Measurements from ENCODE around the gene OR13C9.
"Not testable (repeated sequence)": the region's sequence is repeated elsewhere in the genome, so short reads cannot be mapped to it uniquely, and the experiment has no call there.

OR13C9 gene, protein sequence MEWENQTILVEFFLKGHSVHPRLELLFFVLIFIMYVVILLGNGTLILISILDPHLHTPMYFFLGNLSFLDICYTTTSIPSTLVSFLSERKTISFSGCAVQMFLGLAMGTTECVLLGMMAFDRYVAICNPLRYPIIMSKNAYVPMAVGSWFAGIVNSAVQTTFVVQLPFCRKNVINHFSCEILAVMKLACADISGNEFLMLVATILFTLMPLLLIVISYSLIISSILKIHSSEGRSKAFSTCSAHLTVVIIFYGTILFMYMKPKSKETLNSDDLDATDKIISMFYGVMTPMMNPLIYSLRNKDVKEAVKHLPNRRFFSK

GRCh38 chr9:104618104-104618503 lies at the start of gene OR13C9:
Gene OR13C9, minus strand, starts transcription at chr9:104618204. Its CDS starts 0 bp downstream, at chr9:104618204.
- H3K4me3 Mint-ChIP-seq = no peak within 1 kb of the TSS
- H3K27me3 Mint-ChIP-seq (ENCODE audit: low read depth) = no peaks in the 10 kb centered on the region
- no peaks in the 10 kb centered on the region for H3K36me3 Mint-ChIP-seq (ENCODE audit: low read depth)
- no peaks in the 10 kb centered on the region for H3K9me3 Mint-ChIP-seq
- no peak within 1 kb of the TSS for H3K27ac Mint-ChIP-seq
- H3K4me1 Mint-ChIP-seq (ENCODE audit: low read depth) = no peaks in the 10 kb centered on the region

DNA sequence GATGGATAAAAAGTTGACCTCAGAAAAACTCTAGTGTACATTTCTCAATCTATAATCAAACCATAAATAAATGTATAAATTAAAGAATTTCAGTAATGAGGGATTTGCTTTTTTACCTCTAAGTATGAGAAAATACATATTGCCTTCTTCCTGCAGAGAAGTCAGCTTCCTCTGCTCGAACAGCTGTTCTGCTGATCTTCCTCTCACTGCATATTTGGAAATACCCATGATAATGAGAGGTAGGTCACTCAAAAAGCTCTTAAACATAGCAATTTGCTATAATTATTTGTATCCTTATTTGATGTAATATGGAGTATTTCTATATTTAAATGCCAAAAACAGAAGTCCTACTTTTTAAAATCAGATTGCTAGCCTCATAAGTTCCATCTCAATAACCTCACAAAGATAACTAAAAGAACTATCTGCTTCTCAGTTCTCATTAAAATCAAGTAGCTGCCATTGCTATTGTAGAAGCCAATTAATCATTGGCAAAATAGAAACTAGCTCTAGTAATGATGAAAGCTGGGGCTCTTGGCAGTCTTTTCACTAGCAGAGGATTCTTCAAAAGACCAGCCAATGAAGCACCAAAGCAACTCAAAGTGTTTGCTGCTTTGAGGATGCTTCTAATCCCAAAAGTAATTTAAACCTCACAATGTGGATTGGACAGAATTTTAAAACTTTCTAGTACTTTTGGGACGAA lies 40.6 kb upstream of the OR13C9 start:
- H3K9me3 Mint-ChIP-seq = no peaks in the 10 kb centered on the region
- no peak overlapping the region for H3K4me3 Mint-ChIP-seq

GRCh38 chr9:104635456-104635855 lies 17.5 kb upstream of the OR13C9 start:
- Mint-ChIP-seq H3K9me3 (no peaks in the 10 kb centered on the region), H3K4me3 (no peak overlapping the region), H3K36me3 (ENCODE audit: low read depth) (no peaks in the 10 kb centered on the region), H3K4me1 (ENCODE audit: low read depth) (no peaks in the 10 kb centered on the region), H3K27me3 (ENCODE audit: low read depth) (no peaks in the 10 kb centered on the region), H3K27ac (no peak overlapping the region)

More for the DNA sequence above, 40.6 kb upstream of the OR13C9 start:
- H3K27me3 Mint-ChIP-seq (ENCODE audit: low read depth) = no peaks in the 10 kb centered on the region
- H3K36me3 Mint-ChIP-seq (ENCODE audit: low read depth) = no peaks in the 10 kb centered on the region
- H3K27ac Mint-ChIP-seq = no peak overlapping the region
- no peaks in the 10 kb centered on the region for H3K4me1 Mint-ChIP-seq (ENCODE audit: low read depth)

DNA sequence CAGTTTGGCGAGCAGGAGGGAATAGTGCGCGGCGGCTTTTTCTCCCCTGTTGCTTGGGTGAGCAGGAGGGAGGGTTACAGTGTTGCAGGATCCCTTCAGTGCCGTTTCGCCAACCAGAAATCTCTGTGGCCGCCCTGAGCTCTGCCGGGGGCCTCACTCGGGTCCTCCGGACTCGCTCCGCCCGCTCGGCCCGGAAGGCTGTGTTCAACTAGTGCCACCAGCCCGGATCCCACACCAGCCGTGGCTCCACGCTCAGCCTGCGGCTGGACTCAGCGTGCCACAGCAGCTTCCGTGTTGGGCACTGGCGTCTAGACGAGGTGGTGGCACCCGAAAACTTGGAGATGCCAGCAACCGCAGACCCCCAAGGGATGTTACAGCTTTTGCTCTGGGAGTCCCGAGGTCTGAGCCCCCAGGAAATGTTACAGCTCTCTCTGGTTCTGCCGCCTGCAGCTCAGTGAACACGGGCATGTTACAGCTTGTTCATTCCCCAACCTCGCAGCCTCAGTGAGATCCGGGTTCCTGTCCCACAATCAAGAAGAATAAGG lies 16.0 kb upstream of the OR13C9 start:
- no peak overlapping the region for H3K4me3 Mint-ChIP-seq
- no peaks in the 10 kb centered on the region for H3K36me3 Mint-ChIP-seq (ENCODE audit: low read depth)
- H3K9me3 Mint-ChIP-seq = no peaks in the 10 kb centered on the region
- no peaks in the 10 kb centered on the region for H3K27me3 Mint-ChIP-seq (ENCODE audit: low read depth)
- no peaks in the 10 kb centered on the region for H3K4me1 Mint-ChIP-seq (ENCODE audit: low read depth)
- H3K27ac Mint-ChIP-seq = no peak overlapping the region

DNA sequence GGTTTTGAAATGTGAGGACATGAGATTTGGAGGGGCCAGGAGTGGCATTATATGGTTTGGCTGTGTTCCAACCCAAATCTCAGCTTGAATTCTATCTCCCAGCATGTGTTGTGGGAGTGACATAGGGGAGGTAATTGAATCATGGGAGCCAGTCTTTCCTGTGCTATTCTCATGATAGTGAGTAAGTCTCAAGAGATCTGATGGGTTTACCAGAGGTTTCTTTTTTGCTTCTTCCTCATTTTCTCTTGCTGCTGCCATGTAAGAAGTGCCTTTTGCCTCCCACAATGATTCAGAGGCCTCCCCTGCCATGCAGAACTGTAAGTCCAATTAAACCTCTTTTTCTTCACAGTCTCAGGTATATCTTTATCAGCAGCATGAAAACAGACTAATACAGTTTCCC lies 8.0 kb upstream of the OR13C9 start:
- not testable (repeated sequence) for H3K36me3 Mint-ChIP-seq (ENCODE audit: low read depth); H3K4me3 Mint-ChIP-seq; H3K27ac Mint-ChIP-seq; H3K9me3 Mint-ChIP-seq; H3K4me1 Mint-ChIP-seq (ENCODE audit: low read depth); H3K27me3 Mint-ChIP-seq (ENCODE audit: low read depth)

DNA sequence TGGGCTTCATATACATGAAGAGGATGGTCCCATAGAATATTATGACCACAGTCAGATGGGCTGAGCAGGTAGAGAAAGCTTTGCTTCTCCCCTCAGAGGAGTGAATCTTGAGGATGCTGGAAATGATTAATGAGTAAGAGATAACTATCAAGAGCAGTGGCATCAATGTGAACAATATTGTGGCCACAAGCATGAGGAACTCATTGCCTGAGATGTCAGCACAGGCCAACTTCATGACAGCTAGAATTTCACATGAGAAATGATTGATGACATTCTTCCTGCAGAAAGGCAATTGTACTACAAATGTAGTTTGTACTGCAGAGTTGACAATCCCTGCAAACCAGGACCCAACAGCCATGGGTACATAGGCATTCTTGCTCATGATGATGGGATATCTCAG lies 586 bp downstream of the OR13C9 start:
- Mint-ChIP-seq H3K9me3 (no peaks in the 10 kb centered on the region), H3K36me3 (ENCODE audit: low read depth) (no peaks in the 10 kb centered on the region), H3K27ac (no peak overlapping the region)

GRCh38 chr9:104611213-104611612 lies 6.8 kb downstream of the OR13C9 start:
- Mint-ChIP-seq H3K36me3 (ENCODE audit: low read depth) (no peaks in the 10 kb centered on the region), H3K4me1 (ENCODE audit: low read depth) (no peaks in the 10 kb centered on the region)

More for the DNA sequence above, 586 bp downstream of the OR13C9 start:
- Mint-ChIP-seq H3K4me1 (ENCODE audit: low read depth) (no peaks in the 10 kb centered on the region), H3K27me3 (ENCODE audit: low read depth) (no peaks in the 10 kb centered on the region), H3K4me3 (no peak overlapping the region)

GRCh38 chr9:104608336-104608735 lies 9.7 kb downstream of the OR13C9 start:
- H3K4me1 Mint-ChIP-seq (ENCODE audit: low read depth) = no peaks in the 10 kb centered on the region
- H3K4me3 Mint-ChIP-seq = no peak overlapping the region
- no peaks in the 10 kb centered on the region for H3K36me3 Mint-ChIP-seq (ENCODE audit: low read depth)
- no peak overlapping the region for H3K27ac Mint-ChIP-seq
- no peaks in the 10 kb centered on the region for H3K9me3 Mint-ChIP-seq
- no peaks in the 10 kb centered on the region for H3K27me3 Mint-ChIP-seq (ENCODE audit: low read depth)

More at GRCh38 chr9:104611213-104611612, 6.8 kb downstream of the OR13C9 start:
- H3K9me3 Mint-ChIP-seq = no peaks in the 10 kb centered on the region
- no peak overlapping the region for H3K27ac Mint-ChIP-seq
- H3K4me3 Mint-ChIP-seq = no peak overlapping the region
- H3K27me3 Mint-ChIP-seq (ENCODE audit: low read depth) = no peaks in the 10 kb centered on the region

DNA sequence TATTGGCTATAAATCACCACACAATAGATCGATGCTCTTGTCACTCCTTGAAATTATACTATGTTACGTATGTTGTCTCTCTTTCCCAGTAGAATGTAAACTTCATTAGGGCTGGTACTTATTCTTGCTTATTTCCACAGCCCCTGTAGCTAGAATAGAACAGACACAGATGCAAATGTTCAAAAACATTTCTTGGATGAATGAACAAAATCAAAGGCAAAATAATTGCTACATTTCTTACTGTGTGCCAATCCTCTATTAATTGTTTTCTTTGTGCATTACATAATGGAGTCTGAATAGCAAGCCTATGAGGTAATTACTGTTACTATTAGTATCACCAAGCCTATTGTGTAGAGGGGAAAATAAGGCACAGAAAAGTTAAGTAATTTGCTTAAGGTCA lies 11.9 kb downstream of the OR13C9 start:
- no peaks in the 10 kb centered on the region for H3K9me3 Mint-ChIP-seq
- no peak overlapping the region for H3K4me3 Mint-ChIP-seq
- H3K27ac Mint-ChIP-seq = no peak overlapping the region
- no peaks in the 10 kb centered on the region for H3K36me3 Mint-ChIP-seq (ENCODE audit: low read depth)
- no peaks in the 10 kb centered on the region for H3K27me3 Mint-ChIP-seq (ENCODE audit: low read depth)
- no peaks in the 10 kb centered on the region for H3K4me1 Mint-ChIP-seq (ENCODE audit: low read depth)

GRCh38 chr9:104605527-104605926 lies 12.5 kb downstream of the OR13C9 start, which contains the start of gene OR13C2:
Gene OR13C2, minus strand, starts transcription at chr9:104605627. Its CDS starts 0 bp downstream, at chr9:104605627.
- H3K9me3 Mint-ChIP-seq; H3K4me3 Mint-ChIP-seq; H3K27me3 Mint-ChIP-seq (ENCODE audit: low read depth); H3K27ac Mint-ChIP-seq; H3K36me3 Mint-ChIP-seq (ENCODE audit: low read depth); H3K4me1 Mint-ChIP-seq (ENCODE audit: low read depth): not testable (repeated sequence)

- no peaks in the 10 kb centered on the region for H3K9me3 Mint-ChIP-seq
- no peaks in the 10 kb centered on the region for H3K27me3 Mint-ChIP-seq (ENCODE audit: low read depth)
- H3K4me1 Mint-ChIP-seq (ENCODE audit: low read depth) = no peaks in the 10 kb centered on the region
- no peak overlapping the region for H3K27ac Mint-ChIP-seq
- no peaks in the 10 kb centered on the region for H3K36me3 Mint-ChIP-seq (ENCODE audit: low read depth)
- no peak overlapping the region for H3K4me3 Mint-ChIP-seq
These were observed 13.2 kb downstream of the OR13C9 start for GRCh38 chr9:104604801-104605200.

GRCh38 chr9:104599313-104599712 lies 18.7 kb downstream of the OR13C9 start, which contains the start of gene OR13C5:
Gene OR13C5, minus strand, starts transcription at chr9:104599413. Its CDS starts 0 bp downstream, at chr9:104599413.
- not testable (repeated sequence) for H3K4me3 Mint-ChIP-seq; H3K27me3 Mint-ChIP-seq (ENCODE audit: low read depth); H3K4me1 Mint-ChIP-seq (ENCODE audit: low read depth); H3K9me3 Mint-ChIP-seq; H3K27ac Mint-ChIP-seq; H3K36me3 Mint-ChIP-seq (ENCODE audit: low read depth)

GRCh38 chr9:104598749-104599148 lies 19.3 kb downstream of the OR13C9 start:
- H3K27me3 Mint-ChIP-seq (ENCODE audit: low read depth); H3K36me3 Mint-ChIP-seq (ENCODE audit: low read depth); H3K4me3 Mint-ChIP-seq; H3K4me1 Mint-ChIP-seq (ENCODE audit: low read depth); H3K9me3 Mint-ChIP-seq; H3K27ac Mint-ChIP-seq: not testable (repeated sequence)

DNA sequence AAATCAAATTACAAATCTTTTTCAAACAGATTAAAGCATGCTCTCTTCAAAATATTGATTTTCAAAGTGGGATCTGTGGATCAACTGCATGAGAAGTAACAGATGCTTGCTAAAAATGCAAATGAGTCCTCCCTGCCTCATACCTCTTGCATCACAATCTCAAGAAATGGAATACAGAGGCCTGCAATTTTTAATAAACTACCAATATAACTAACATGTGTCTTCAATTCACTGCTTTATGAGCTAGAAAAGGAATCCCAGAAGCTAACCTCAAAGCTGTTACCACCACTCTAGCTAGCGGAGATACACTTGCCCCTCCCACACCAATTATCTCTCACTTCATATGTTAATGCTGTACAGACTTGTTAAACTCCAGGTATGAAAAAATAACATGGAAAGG lies 28.4 kb downstream of the OR13C9 start:
- Mint-ChIP-seq H3K27ac (no peak overlapping the region), H3K4me1 (ENCODE audit: low read depth) (no peaks in the 10 kb centered on the region), H3K4me3 (no peak overlapping the region), H3K27me3 (ENCODE audit: low read depth) (no peaks in the 10 kb centered on the region), H3K36me3 (ENCODE audit: low read depth) (no peaks in the 10 kb centered on the region), H3K9me3 (no peaks in the 10 kb centered on the region)
